Measurements from ENCODE around the gene CAPN8.

CAPN8 gene

GRCh38 chr1:223556414-223557129 is 108.9 kb downstream of the CAPN8 start:
- no peak overlapping the region for H3K9ac ChIP-seq
- peak; percentile 73 for TF ChIP-seq CTCF (conservative IDR thresholded peaks at IDR 0.05; ENCODE audit: low read depth, low read length)
- no peak overlapping the region for H3K4me3 ChIP-seq (IDR thresholded peaks at IDR 0.05; ENCODE audit: insufficient read depth, low read depth, low read length)
- no peaks in the 10 kb centered on the region for H3K27me3 ChIP-seq (ENCODE audit: insufficient read depth, low read depth)
- H3K4me2 ChIP-seq = no peak overlapping the region
- H3K27ac ChIP-seq = no peak overlapping the region
- no peaks in the 10 kb centered on the region for H3K4me1 ChIP-seq (ENCODE audit: low read depth, poor library complexity, severe bottlenecking)
- H3K36me3 ChIP-seq (ENCODE audit: insufficient read depth) = no peaks in the 10 kb centered on the region
- H3K79me2 ChIP-seq (ENCODE audit: insufficient read depth, low read depth) = no peaks in the 10 kb centered on the region
- no peaks in the 10 kb centered on the region for H4K20me1 ChIP-seq (ENCODE audit: insufficient read depth)
- H2AFZ ChIP-seq (ENCODE audit: low read depth) = no peak overlapping the region

GRCh38 chr1:223553957-223554356 is 111.5 kb downstream of the CAPN8 start:
- H3K36me3 ChIP-seq (ENCODE audit: insufficient read depth) = no peaks in the 10 kb centered on the region
- H3K27me3 ChIP-seq (ENCODE audit: insufficient read depth, low read depth) = no peaks in the 10 kb centered on the region
- no peak overlapping the region for H3K4me2 ChIP-seq
- no peaks in the 10 kb centered on the region for H4K20me1 ChIP-seq (ENCODE audit: insufficient read depth)
- H3K4me1 ChIP-seq (ENCODE audit: low read depth, poor library complexity, severe bottlenecking) = no peaks in the 10 kb centered on the region
- no peaks in the 10 kb centered on the region for H3K79me2 ChIP-seq (ENCODE audit: insufficient read depth, low read depth)
- TF ChIP-seq CTCF (conservative IDR thresholded peaks at IDR 0.05; ENCODE audit: low read depth, low read length) = no peak
- H2AFZ ChIP-seq (ENCODE audit: low read depth) = no peak overlapping the region
- H3K9ac ChIP-seq = no peak overlapping the region
- no peak overlapping the region for H3K27ac ChIP-seq
- no peak overlapping the region for H3K4me3 ChIP-seq (IDR thresholded peaks at IDR 0.05; ENCODE audit: insufficient read depth, low read depth, low read length)

GRCh38 chr1:223551610-223552009 is 113.9 kb downstream of the CAPN8 start:
- Histone ChIP-seq H3K4me2 (no peak overlapping the region), H4K20me1 (ENCODE audit: insufficient read depth) (no peaks in the 10 kb centered on the region), H2AFZ (ENCODE audit: low read depth) (no peak overlapping the region), H3K36me3 (ENCODE audit: insufficient read depth) (no peaks in the 10 kb centered on the region), H3K27ac (no peak overlapping the region), H3K27me3 (ENCODE audit: insufficient read depth, low read depth) (no peaks in the 10 kb centered on the region), H3K9ac (no peak overlapping the region), H3K4me3 (IDR thresholded peaks at IDR 0.05; ENCODE audit: insufficient read depth, low read depth, low read length) (no peak overlapping the region), H3K4me1 (ENCODE audit: low read depth, poor library complexity, severe bottlenecking) (no peaks in the 10 kb centered on the region), H3K79me2 (ENCODE audit: insufficient read depth, low read depth) (no peaks in the 10 kb centered on the region)
- no peak for TF ChIP-seq CTCF (conservative IDR thresholded peaks at IDR 0.05; ENCODE audit: low read depth, low read length)

- no peaks in the 10 kb centered on the region for H4K20me1 ChIP-seq (ENCODE audit: insufficient read depth)
- H3K27me3 ChIP-seq (ENCODE audit: insufficient read depth, low read depth) = no peaks in the 10 kb centered on the region
- H2AFZ ChIP-seq (ENCODE audit: low read depth) = no peak overlapping the region
Measured at GRCh38 chr1:223549740-223550139, 115.8 kb downstream of the CAPN8 start.

More at GRCh38 chr1:223549740-223550139, 115.8 kb downstream of the CAPN8 start:
- Histone ChIP-seq H3K4me3 (IDR thresholded peaks at IDR 0.05; ENCODE audit: insufficient read depth, low read depth, low read length) (no peak overlapping the region), H3K79me2 (ENCODE audit: insufficient read depth, low read depth) (no peaks in the 10 kb centered on the region), H3K9ac (no peak overlapping the region), H3K4me1 (ENCODE audit: low read depth, poor library complexity, severe bottlenecking) (no peaks in the 10 kb centered on the region), H3K4me2 (no peak overlapping the region), H3K27ac (no peak overlapping the region), H3K36me3 (ENCODE audit: insufficient read depth) (no peaks in the 10 kb centered on the region)
- no peak for TF ChIP-seq CTCF (conservative IDR thresholded peaks at IDR 0.05; ENCODE audit: low read depth, low read length)
